Endometrium (tissue), 2 donors: ENCODE results near the gene SCYGR8.

ENCODE experiments used
- FAIRE-seq: peaks from 2 replicates; lab custom pipeline; 2012; peaks lifted over from hg19 to GRCh38; lab: Jason Lieb, UNC
- donor health status: control.
- donor health status: control.

SCYGR8 gene

GRCh38 chr2:227761740-227762476 is 16.2 kb downstream of the SCYGR8 start:
- FAIRE-seq: peak; percentile 97

DNA sequence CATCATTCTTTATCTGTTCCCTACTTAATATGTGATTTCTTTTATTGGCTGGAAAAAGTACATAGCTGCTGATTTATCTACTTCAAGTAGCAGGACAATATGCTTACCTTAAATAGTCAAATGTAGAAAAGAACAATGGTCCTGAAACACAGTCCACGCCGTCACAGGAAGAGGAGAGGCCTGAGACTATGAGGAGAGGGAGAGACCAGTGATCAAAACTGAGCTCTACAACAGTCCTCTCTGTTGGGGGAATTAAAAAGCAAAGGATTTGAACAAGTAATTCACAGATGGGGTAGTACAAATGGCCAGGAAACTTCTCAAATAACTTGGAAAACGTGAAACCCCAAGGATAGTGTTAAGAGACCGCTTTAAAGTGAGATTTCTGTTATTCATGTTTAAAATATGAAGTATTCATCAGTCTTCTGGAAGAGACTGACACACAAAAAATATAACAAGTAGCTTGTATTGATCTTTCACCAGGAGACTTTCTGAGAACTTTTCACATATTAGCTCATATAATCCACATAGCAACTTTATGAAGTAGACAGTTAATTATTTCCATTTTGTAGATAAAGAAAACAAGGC is 20.2 kb downstream of the SCYGR8 start:
- FAIRE-seq: no peak

DNA sequence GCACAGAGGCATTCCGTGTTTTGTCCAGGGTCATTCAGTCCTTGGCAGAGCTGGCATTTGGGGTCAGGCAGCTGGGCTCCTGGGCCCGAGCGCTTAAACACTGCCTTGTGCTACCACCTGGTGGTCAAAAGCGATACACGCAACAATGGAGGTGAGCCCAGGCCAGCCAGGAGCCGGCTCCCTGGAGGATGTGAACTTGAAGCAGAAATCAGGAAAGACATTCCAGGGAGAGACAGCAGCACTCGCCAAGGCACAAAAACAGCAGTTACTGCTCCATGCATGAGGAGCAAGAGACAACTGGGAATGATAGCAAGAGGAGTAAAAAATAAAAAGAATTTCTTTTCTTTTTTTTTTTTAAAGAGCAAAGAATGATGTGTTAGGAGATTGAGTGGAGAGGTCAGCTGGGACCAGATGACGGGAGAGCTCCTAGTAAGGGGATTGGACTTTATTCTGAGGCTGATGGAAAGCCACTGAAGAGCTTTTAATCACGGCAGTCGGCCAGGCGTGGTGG is 20.7 kb downstream of the SCYGR8 start:
- FAIRE-seq: no peak

GRCh38 chr2:227767830-227768229 is 22.1 kb downstream of the SCYGR8 start:
- FAIRE-seq: no peak

- FAIRE-seq: no peak
Observed at GRCh38 chr2:227772197-227772661, 26.5 kb downstream of the SCYGR8 start.

DNA sequence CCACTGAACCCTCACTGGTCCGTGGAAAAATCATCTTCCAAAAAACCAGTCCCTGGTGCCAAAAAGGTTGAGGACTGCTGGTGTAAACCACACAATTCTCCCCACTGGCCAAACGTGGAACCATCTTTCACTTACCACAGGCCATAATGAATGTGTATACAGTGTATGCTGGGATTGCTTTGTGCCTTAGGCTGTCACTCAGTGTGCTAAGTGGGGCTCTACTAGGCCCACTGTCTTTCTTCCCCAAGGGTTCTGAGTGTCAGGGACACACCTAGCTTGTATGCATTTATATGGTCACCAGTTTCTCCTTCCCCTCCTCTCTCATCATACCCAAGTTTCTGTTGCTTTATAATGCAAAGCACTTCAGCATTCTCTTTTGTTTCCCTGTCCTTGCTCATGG is 27.2 kb downstream of the SCYGR8 start:
- FAIRE-seq: no peak

- FAIRE-seq: no peak
Observed at GRCh38 chr2:227774011-227774624, 28.4 kb downstream of the SCYGR8 start.

- FAIRE-seq: no peak
Observed at GRCh38 chr2:227774895-227775842, 29.5 kb downstream of the SCYGR8 start.

GRCh38 chr2:227780981-227781615 is 35.4 kb downstream of the SCYGR8 start:
- no peak for FAIRE-seq

DNA sequence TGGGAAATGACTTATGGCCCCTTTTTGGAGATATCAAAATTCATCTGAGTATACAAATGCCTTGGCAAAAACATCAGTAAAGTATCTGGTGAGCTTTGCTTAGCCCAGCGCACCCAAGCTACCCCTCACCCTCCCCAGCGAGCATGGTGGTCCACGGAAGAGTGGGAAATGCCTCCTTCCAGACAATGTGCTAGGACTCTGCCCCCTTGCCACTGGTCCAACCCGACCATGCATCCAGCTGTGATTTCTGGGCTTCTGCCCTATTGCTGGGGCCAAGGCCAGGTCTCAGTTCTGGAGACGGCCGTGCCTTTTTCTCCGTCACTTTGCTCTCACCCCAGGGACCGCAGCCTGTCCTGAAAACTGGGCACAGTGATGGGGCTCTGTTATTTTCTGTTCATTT is 36.1 kb downstream of the SCYGR8 start:
- FAIRE-seq: no peak

DNA sequence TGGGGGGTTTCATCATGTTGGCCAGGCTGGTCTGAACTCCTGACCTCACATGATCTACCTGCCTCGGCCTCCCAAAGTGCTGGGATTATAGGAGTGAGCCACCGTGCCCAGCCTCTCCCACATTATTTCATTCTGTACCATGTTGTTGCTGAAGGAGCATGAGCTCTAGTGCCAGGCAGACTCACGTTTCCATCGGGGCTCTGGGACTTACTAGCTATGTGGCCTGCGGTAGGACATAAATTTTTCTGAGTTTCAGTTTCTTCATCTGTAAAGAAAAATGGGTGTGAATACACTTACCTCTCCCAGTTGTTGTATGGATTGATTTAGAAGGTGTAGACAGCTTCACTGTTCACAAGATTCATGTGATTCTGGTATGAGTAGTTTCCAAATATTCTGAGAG is 37.1 kb downstream of the SCYGR8 start:
- FAIRE-seq: no peak

DNA sequence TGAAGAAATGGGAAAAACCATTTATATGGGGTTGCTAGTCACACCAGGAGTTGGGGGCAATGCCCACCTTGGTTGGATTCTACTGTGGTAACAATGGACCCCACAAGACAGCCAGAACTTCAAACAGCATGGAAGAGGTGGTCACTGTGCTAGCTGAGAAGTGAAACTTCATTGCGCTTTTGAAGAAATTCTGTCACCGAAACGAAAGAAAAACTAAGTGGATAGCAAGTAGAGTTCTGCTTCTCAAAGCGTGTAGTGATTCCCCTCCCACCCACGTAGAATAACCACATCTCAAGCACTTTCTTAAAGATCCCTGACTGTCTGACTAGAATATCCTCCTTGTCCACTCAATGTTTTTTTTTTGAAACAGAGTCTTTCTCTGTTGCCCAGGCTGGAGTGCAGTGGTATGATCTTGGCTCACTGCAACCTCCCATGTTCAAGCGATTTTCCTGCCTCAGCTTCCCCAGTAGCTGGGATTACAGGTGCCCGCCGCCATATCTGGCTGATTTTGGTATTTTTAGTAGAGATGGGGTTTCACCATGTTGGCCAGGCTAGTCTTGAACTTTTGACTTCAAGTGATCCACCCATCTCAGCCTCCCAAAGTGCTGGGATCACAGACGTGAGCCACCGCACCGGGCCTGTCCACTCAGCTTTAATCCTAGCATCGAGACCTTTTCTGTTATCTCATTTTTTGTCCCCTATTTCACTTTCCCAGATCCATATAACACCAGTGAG is 37.9 kb downstream of the SCYGR8 start:
- no peak for FAIRE-seq

GRCh38 chr2:227785293-227785692 is 39.6 kb downstream of the SCYGR8 start:
- FAIRE-seq: no peak

DNA sequence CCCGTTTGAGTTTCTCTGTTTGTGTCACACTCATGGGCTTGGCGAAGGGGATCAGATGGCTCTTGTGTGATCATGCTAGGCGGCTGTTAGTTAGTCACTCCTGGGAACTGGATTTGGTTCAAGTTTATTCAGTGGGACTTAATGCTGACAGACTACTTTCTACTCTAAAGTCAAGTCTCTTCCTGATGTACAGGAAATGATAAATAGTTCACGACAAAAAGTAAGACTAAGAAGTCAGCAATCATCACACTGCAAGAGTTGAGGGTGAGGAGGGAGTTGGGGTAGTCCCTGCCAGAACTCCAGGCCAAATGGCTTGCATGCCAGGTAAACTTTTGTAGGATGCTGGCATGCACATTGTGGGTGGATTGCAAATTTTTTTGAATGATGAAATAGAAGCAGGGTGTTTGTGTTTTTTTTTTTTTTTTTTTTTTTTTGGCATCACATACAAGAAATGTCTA is 42.9 kb downstream of the SCYGR8 start:
- no peak for FAIRE-seq

DNA sequence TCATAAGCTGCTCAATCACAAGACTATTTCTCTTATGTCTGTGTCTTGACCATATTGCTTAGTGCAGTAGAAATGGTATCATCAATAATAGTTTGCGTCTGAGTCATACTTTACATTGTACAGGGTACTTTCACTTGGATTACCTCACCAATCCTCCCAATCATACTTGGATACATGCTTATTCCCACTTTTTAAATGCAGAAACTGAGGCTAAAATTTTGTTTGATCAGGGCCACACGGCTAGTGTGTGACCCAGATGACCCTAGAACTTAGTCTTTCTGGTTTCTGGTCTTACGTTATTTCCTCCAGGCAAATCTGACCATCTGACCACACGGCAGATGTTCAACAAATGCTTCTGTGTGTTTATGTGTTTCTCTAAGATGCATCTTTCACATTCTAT is 44.1 kb downstream of the SCYGR8 start:
- FAIRE-seq: no peak

DNA sequence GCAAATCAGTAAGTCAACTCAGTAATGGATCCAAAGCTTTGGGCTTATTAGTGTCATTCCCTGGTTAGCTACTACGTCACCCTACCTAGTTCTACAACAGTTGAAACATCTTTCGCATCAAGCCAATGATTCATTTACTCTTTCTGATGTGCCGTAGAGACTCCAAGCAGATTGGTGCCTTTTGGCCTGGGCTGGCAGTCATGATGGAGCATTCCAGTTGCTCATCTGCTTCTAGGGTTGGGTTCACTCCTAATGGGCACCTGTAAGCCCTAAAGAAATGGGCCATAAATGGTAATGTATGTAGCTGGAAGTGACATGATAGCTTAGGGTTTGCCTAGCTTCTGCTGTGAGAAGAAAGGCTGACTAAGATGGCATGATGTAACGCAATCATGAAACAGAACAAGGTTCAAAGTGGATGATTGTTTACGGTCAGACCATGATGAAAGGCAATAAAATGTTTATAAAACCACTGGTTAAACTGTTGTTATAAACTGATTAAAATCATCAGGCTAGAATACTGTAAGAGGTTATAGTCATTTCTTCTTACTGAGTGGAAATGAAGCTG is 47.5 kb downstream of the SCYGR8 start:
- FAIRE-seq: no peak
